SK-N-SH treated with all-trans-retinoic acid at 6 μM for 48 hours (cell line): ENCODE data around the gene KDM2B.

Experiments
- ATAC-seq: fragments of 200-7000 bp; cut with Tn5 transposase; 3 replicates; pipeline ENCODE4 v1.9.1; 2020; ENCODE audit warnings: mild to moderate bottlenecking, moderate library complexity
- ARNTL ChIP-seq: fragments of 450-650 bp; formaldehyde crosslinking; IDR thresholded peaks from 2 replicates; pipeline ENCODE4 v1.5.0; 2020; ENCODE audit warnings: low read depth, mild to moderate bottlenecking, moderate library complexity, borderline replicate concordance
- BACH2 ChIP-seq: fragments of 250-450 bp; sonication (Bioruptor Pico); IDR thresholded peaks from 2 replicates; pipeline ENCODE4 v1.9.0; 2021; ENCODE audit warnings: mild to moderate bottlenecking, borderline replicate concordance
- CSDC2 ChIP-seq: fragments of 250-450 bp; sonication (Bioruptor Pico); IDR thresholded peaks from 2 replicates; pipeline ENCODE4 v1.5.0; 2020; ENCODE audit warnings: mild to moderate bottlenecking, moderate library complexity
- CSRNP3 ChIP-seq: fragments of 250-450 bp; sonication (Bioruptor Pico); IDR thresholded peaks from 2 replicates; pipeline ENCODE4 v1.5.1; 2021; ENCODE audit warnings: mild to moderate bottlenecking, moderate library complexity
- ESRRG ChIP-seq: fragments of 250-450 bp; sonication (Bioruptor Pico); IDR thresholded peaks from 2 replicates; pipeline ENCODE4 v1.6.1; 2021; ENCODE audit warnings: mild to moderate bottlenecking
- ISL1 ChIP-seq: fragments of 250-450 bp; sonication (Bioruptor Pico); IDR thresholded peaks from 2 replicates; pipeline ENCODE4 v2.1.2; 2022; ENCODE audit warnings: mild to moderate bottlenecking, moderate library complexity
- PPARA ChIP-seq: fragments of 250-450 bp; sonication (Bioruptor Pico); IDR thresholded peaks from 2 replicates; pipeline ENCODE4 v1.5.0; 2020; ENCODE audit warnings: mild to moderate bottlenecking, borderline replicate concordance
- RARB ChIP-seq: fragments of 250-450 bp; sonication (Bioruptor Pico); IDR thresholded peaks from 2 replicates; pipeline ENCODE4 v1.8.0; 2021; ENCODE audit warnings: mild to moderate bottlenecking, moderate library complexity
- SNAI2 ChIP-seq: fragments of 250-450 bp; sonication (Bioruptor Pico); IDR thresholded peaks from 2 replicates; pipeline ENCODE4 v1.5.0; 2020; ENCODE audit warnings: mild to moderate bottlenecking, moderate library complexity
- TCF4 ChIP-seq: fragments of 250-450 bp; sonication (Bioruptor Pico); IDR thresholded peaks from 2 replicates; pipeline ENCODE4 v1.8.0; 2021; ENCODE audit warnings: mild to moderate bottlenecking, moderate library complexity, borderline replicate concordance
- TOX ChIP-seq: fragments of 250-450 bp; sonication (Bioruptor Pico); IDR thresholded peaks from 2 replicates; pipeline ENCODE4 v1.8.0; 2021; ENCODE audit warnings: mild to moderate bottlenecking, moderate library complexity, borderline replicate concordance
- TSHZ2 ChIP-seq: fragments of 250-450 bp; sonication (Bioruptor Pico); IDR thresholded peaks from 2 replicates; pipeline ENCODE4 v1.5.0; 2020; ENCODE audit warnings: mild to moderate bottlenecking, moderate library complexity
- ZC3H10 ChIP-seq: fragments of 250-450 bp; sonication (Bioruptor Pico); IDR thresholded peaks from 2 replicates; pipeline ENCODE4 v1.5.1; 2021; ENCODE audit warnings: mild to moderate bottlenecking, moderate library complexity
- ZFP3 ChIP-seq: fragments of 250-450 bp; sonication (Bioruptor Pico); IDR thresholded peaks from 2 replicates; pipeline ENCODE4 v1.5.0; 2020; ENCODE audit warnings: mild to moderate bottlenecking, moderate library complexity
- ZNF565 ChIP-seq: fragments of 450-650 bp; formaldehyde crosslinking; conservative IDR thresholded peaks from 2 replicates; pipeline ENCODE4 v1.5.0; 2020; ENCODE audit warnings: low read depth, mild to moderate bottlenecking, moderate library complexity
- ZNF70 ChIP-seq: fragments of 450-650 bp; formaldehyde crosslinking; IDR thresholded peaks from 2 replicates; pipeline ENCODE4 v1.5.0; 2020; ENCODE audit warnings: mild to moderate bottlenecking, moderate library complexity
- ZNF8 ChIP-seq: fragments of 450-650 bp; formaldehyde crosslinking; IDR thresholded peaks from 2 replicates; pipeline ENCODE4 v1.5.0; 2020; ENCODE audit warnings: mild to moderate bottlenecking, moderate library complexity
- TF ChIP-seq, protein P1 (sequence below): fragments of 250-450 bp; sonication (Bioruptor Pico); IDR thresholded peaks from 2 replicates; pipeline ENCODE4 v1.8.0; 2021; ENCODE audit warnings: low read depth, mild to moderate bottlenecking, moderate library complexity, borderline replicate concordance
- TF ChIP-seq, protein P2 (sequence below): fragments of 250-450 bp; sonication (Bioruptor Pico); IDR thresholded peaks from 2 replicates; pipeline ENCODE4 v1.8.0; 2020; ENCODE audit warnings: mild to moderate bottlenecking, moderate library complexity, borderline replicate concordance
- TF ChIP-seq, protein P3 (sequence below): fragments of 250-450 bp; sonication (Bioruptor Pico); IDR thresholded peaks from 2 replicates; pipeline ENCODE4 v1.5.1; 2020; ENCODE audit warnings: low read depth, mild to moderate bottlenecking, moderate library complexity

Gene KDM2B

DNA sequence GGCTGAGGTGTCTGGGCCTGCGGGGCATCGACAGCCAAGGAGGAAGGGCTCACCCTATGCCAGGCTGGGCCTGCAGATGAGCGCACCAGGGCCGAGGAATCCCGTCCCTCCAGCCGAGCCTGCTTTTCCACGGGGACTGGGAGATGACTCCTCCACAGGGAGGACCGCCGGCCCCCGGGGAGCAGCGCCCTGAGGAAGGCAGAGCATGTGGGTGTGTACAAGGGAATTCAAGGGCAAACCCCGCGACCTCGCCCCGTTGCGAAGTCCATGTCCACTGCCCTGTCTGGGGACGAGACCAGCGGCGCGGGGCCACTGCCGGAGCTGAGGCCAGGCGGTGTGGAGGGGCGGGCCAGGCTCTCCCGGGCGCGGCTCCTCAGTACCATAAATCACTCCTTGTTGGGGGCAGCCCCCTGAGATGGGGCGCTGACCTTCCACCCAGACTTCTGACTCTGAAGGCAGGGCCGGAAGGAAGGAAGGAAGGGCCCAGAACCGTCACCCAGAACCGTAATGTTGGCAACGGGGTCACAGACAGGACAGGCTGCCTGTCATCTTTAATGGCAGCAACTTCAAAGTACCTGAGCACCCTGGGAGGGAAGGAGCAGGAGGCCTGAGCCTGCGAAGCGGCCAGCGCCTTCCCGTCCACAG lies 128.4 kb downstream of the KDM2B start:
- ATAC-seq: no peak
- TF ChIP-seq ISL1: no peak
- no peak for TF ChIP-seq ARNTL (CRISPR knock-in tag)
- no peak for TF ChIP-seq TSHZ2 (CRISPR knock-in tag)
- no peak for TF ChIP-seq TCF4 (CRISPR knock-in tag)
- no peak for TF ChIP-seq ZNF565 (CRISPR knock-in tag)
- TF ChIP-seq SNAI2 (CRISPR knock-in tag): no peak
- no peak for TF ChIP-seq ZC3H10
- TF ChIP-seq, protein P1, sequence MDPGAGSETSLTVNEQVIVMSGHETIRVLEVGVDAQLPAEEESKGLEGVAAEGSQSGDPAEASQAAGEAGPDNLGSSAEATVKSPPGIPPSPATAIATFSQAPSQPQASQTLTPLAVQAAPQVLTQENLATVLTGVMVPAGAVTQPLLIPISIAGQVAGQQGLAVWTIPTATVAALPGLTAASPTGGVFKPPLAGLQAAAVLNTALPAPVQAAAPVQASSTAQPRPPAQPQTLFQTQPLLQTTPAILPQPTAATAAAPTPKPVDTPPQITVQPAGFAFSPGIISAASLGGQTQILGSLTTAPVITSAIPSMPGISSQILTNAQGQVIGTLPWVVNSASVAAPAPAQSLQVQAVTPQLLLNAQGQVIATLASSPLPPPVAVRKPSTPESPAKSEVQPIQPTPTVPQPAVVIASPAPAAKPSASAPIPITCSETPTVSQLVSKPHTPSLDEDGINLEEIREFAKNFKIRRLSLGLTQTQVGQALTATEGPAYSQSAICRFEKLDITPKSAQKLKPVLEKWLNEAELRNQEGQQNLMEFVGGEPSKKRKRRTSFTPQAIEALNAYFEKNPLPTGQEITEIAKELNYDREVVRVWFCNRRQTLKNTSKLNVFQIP (CRISPR knock-in tag): no peak
- no peak for TF ChIP-seq ZNF8
- TF ChIP-seq BACH2 (CRISPR knock-in tag): no peak
- TF ChIP-seq ESRRG (CRISPR knock-in tag): no peak
- no peak for TF ChIP-seq PPARA (CRISPR knock-in tag)
- TF ChIP-seq TOX: no peak
- TF ChIP-seq, protein P2, sequence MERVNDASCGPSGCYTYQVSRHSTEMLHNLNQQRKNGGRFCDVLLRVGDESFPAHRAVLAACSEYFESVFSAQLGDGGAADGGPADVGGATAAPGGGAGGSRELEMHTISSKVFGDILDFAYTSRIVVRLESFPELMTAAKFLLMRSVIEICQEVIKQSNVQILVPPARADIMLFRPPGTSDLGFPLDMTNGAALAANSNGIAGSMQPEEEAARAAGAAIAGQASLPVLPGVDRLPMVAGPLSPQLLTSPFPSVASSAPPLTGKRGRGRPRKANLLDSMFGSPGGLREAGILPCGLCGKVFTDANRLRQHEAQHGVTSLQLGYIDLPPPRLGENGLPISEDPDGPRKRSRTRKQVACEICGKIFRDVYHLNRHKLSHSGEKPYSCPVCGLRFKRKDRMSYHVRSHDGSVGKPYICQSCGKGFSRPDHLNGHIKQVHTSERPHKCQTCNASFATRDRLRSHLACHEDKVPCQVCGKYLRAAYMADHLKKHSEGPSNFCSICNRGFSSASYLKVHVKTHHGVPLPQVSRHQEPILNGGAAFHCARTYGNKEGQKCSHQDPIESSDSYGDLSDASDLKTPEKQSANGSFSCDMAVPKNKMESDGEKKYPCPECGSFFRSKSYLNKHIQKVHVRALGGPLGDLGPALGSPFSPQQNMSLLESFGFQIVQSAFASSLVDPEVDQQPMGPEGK (CRISPR knock-in tag): no peak
- TF ChIP-seq RARB (CRISPR knock-in tag): no peak
- TF ChIP-seq, protein P3, sequence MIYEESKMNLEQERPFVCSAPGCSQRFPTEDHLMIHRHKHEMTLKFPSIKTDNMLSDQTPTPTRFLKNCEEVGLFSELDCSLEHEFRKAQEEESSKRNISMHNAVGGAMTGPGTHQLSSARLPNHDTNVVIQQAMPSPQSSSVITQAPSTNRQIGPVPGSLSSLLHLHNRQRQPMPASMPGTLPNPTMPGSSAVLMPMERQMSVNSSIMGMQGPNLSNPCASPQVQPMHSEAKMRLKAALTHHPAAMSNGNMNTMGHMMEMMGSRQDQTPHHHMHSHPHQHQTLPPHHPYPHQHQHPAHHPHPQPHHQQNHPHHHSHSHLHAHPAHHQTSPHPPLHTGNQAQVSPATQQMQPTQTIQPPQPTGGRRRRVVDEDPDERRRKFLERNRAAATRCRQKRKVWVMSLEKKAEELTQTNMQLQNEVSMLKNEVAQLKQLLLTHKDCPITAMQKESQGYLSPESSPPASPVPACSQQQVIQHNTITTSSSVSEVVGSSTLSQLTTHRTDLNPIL: no peak

DNA sequence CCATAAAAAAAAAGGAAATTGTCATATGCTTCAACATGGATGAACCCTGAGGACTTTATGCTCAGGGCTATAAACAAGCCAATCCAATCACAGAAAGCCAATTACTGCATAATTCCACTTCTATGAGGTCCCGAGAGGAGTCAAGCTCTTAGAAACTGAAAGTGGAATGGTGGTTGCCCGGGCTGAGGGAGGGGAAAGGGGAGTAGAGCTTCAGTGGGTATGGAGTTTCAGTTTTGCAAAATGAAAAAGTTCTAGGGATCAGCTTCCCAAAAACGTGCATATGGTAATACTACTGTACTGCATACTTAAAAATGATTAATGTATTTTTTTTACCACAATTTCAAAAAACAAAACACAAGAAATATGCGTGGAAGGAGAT lies 128.9 kb downstream of the KDM2B start:
- TF ChIP-seq BACH2 (CRISPR knock-in tag): no peak
- TF ChIP-seq ZNF70: no peak
- TF ChIP-seq, protein P2 (CRISPR knock-in tag): no peak
- TF ChIP-seq SNAI2 (CRISPR knock-in tag): no peak
- TF ChIP-seq, protein P1 (CRISPR knock-in tag): no peak
- TF ChIP-seq CSRNP3 (CRISPR knock-in tag): no peak
- TF ChIP-seq ESRRG (CRISPR knock-in tag): no peak
- no peak for TF ChIP-seq CSDC2 (CRISPR knock-in tag)
- no peak for TF ChIP-seq ZFP3
- TF ChIP-seq ARNTL (CRISPR knock-in tag): no peak
- TF ChIP-seq TCF4 (CRISPR knock-in tag): no peak
- TF ChIP-seq ISL1: no peak
- no peak for TF ChIP-seq ZC3H10
- TF ChIP-seq RARB (CRISPR knock-in tag): no peak
- TF ChIP-seq, all 23 proteins: peak for 0
- no peak for ATAC-seq
